H1 (cell line): Measurements from ENCODE around the gene KRTAP12-2. TPM values are rescaled to one million over a fixed set of nuclear protein-coding genes. Genes with fewer than 3 reads are reported as not detected.

Source experiments
- CTCF ChIA-PET: fragments of 300-600 bp; sonication (Branson Sonifier 250); formaldehyde crosslinking; loops from one replicate; lab custom pipeline; 2021; ENCODE audit not compliant: partially characterized antibody; lab: Charles Lee
- POLR2A ChIA-PET: fragments of 300-600 bp; sonication (Branson Sonifier 250); formaldehyde crosslinking; loops from one replicate; lab custom pipeline; 2021; ENCODE audit warnings: inconsistent platforms; ENCODE audit not compliant: partially characterized antibody; lab: Charles Lee
- DNase-seq, 2 experiments: peaks; one replicate each; pipeline versions ENCODE4 v3.0.0 to v3.0.0-alpha.2; 2010 to 2022; ENCODE audit warnings: low spot score in 2 of 2, low read depth in 1 of 2, mixed read lengths in 1 of 2
- FAIRE-seq: peaks from 2 replicates; lab custom pipeline; 2011; peaks lifted over from hg19 to GRCh38; lab: Jason Lieb, UNC
- H2AFZ ChIP-seq: 2 replicates; pipeline ENCODE4 v1.8.1; 2012; ENCODE audit warnings: low read length, inconsistent platforms
- H2AK5ac ChIP-seq: 2 replicates; pipeline ENCODE4 v1.6.1; 2013; ENCODE audit warnings: low read depth, low read length
- H2BK120ac ChIP-seq: replicated peaks from 2 replicates; pipeline ENCODE3; 2013; ENCODE audit warnings: low read depth, low read length, inconsistent platforms
- H2BK12ac ChIP-seq: 2 replicates; pipeline ENCODE4 v1.6.1; 2013; ENCODE audit warnings: low read depth, low read length
- H2BK15ac ChIP-seq: 2 replicates; pipeline ENCODE4 v1.6.1; 2013; ENCODE audit warnings: low read length
- H2BK20ac ChIP-seq: 2 replicates; pipeline ENCODE4 v1.6.1; 2013; ENCODE audit warnings: low read length
- H2BK5ac ChIP-seq: 2 replicates; pipeline ENCODE4 v1.6.1; 2013; ENCODE audit warnings: low read depth, low read length
- H3K14ac ChIP-seq: 2 replicates; pipeline ENCODE4 v1.6.1; 2013; ENCODE audit warnings: inconsistent platforms; ENCODE audit not compliant: insufficient read length
- H3K18ac ChIP-seq: 2 replicates; pipeline ENCODE4 v1.6.1; 2013; ENCODE audit warnings: low read length; ENCODE audit errors: extremely low read depth
- H3K23ac ChIP-seq: 2 replicates; pipeline ENCODE4 v1.6.1; 2013; ENCODE audit warnings: inconsistent platforms; ENCODE audit not compliant: insufficient read length
- H3K23me2 ChIP-seq: 2 replicates; pipeline ENCODE4 v1.6.1; 2013; ENCODE audit warnings: low read depth, low read length
- H3K27ac ChIP-seq: 2 replicates; pipeline ENCODE4 v1.6.1; 2011; ENCODE audit warnings: low read depth, low read length, inconsistent platforms
- H3K27me3 ChIP-seq, 4 experiments: replicated peaks in 1 of 4; 1 replicate in 1 of 4; 2 replicates in 3 of 4; pipeline versions ENCODE4 v1.6.1 to v1.8.1; 2011 to 2013; ENCODE audit warnings: low read length in 3 of 4, mild to moderate bottlenecking in 3 of 4, inconsistent platforms in 2 of 4, mixed read lengths in 2 of 4, moderate library complexity in 1 of 4; ENCODE audit not compliant: control insufficient read depth in 3 of 4, insufficient read depth in 3 of 4; ENCODE audit errors: extremely low read depth in 1 of 4
- H3K36me3 ChIP-seq, 4 experiments: 2 replicates each; pipeline versions ENCODE4 v1.6.1 to v1.8.1; 2011 to 2013; ENCODE audit warnings: mild to moderate bottlenecking in 4 of 4, low read length in 3 of 4, moderate library complexity in 2 of 4, control low read depth in 1 of 4, inconsistent platforms in 1 of 4; ENCODE audit not compliant: insufficient read depth in 4 of 4, control insufficient read depth in 2 of 4
- H3K4ac ChIP-seq: replicated peaks from 2 replicates; pipeline ENCODE3; 2013; ENCODE audit warnings: low read length, low read depth, mixed read lengths, inconsistent platforms; ENCODE audit not compliant: insufficient read length
- H3K4me1 ChIP-seq, 4 experiments: replicated peaks in 1 of 4; 1 replicate in 1 of 4; 2 replicates in 3 of 4; pipeline versions ENCODE4 v1.6.1 to v1.8.1; 2011 to 2013; ENCODE audit warnings: low read length in 3 of 4, inconsistent platforms in 2 of 4, mixed read lengths in 1 of 4; ENCODE audit not compliant: insufficient read depth in 4 of 4, control insufficient read depth in 3 of 4
- H3K4me2 ChIP-seq, 2 experiments: 2 replicates each; pipeline versions ENCODE4 v1.6.1 to v1.8.1; 2011 to 2013; ENCODE audit warnings: low read depth in 2 of 2, low read length in 2 of 2, control low read depth in 1 of 2, inconsistent platforms in 1 of 2, mild to moderate bottlenecking in 1 of 2; ENCODE audit not compliant: insufficient read depth in 1 of 2
- H3K4me3 ChIP-seq, 4 experiments: fragments of 200-600, 300-600 bp in 1 of 4; sonication (generic), shearing (Covaris generic), sonication (Bioruptor Twin) in 1 of 4; 2 replicates each; pipeline versions ENCODE4 v1.5.1 to v1.8.1; 2011 to 2016; ENCODE audit warnings: low read length in 4 of 4, low read depth in 3 of 4, control low read depth in 2 of 4, inconsistent platforms in 2 of 4, mild to moderate bottlenecking in 2 of 4, mixed read lengths in 1 of 4, moderate library complexity in 1 of 4; ENCODE audit not compliant: insufficient read depth in 2 of 4; ENCODE audit errors: extremely low read depth in 1 of 4
- H3K56ac ChIP-seq: replicated peaks from 2 replicates; pipeline ENCODE3; 2013; ENCODE audit warnings: low read depth, mild to moderate bottlenecking, mixed read lengths, low read length, inconsistent platforms; ENCODE audit not compliant: insufficient read length
- H3K79me1 ChIP-seq: 2 replicates; pipeline ENCODE4 v1.6.1; 2013; ENCODE audit warnings: low read depth, low read length, control low read depth
- H3K79me2 ChIP-seq, 2 experiments: 2 replicates each; pipeline versions ENCODE4 v1.6.1 to v1.8.1; 2012 to 2013; ENCODE audit warnings: low read length in 2 of 2, mild to moderate bottlenecking in 2 of 2, inconsistent platforms in 1 of 2; ENCODE audit not compliant: insufficient read depth in 2 of 2, control insufficient read depth in 1 of 2
- H3K9ac ChIP-seq, 4 experiments: replicated peaks in 1 of 4; 1 replicate in 1 of 4; 2 replicates in 3 of 4; pipeline versions ENCODE4 v1.6.1 to v1.8.1; 2011 to 2013; ENCODE audit warnings: low read depth in 3 of 4, low read length in 3 of 4, control low read depth in 2 of 4, mild to moderate bottlenecking in 2 of 4, moderate library complexity in 2 of 4, inconsistent platforms in 1 of 4; ENCODE audit errors: extremely low read depth in 1 of 4
- H3K9me3 ChIP-seq, 2 experiments: 2 replicates each; pipeline versions ENCODE4 v1.6.1 to v1.8.1; 2012 to 2013; ENCODE audit warnings: mild to moderate bottlenecking in 2 of 2, moderate library complexity in 2 of 2, control low read depth in 1 of 2, inconsistent platforms in 1 of 2, low read depth in 1 of 2, low read length in 1 of 2, mixed read lengths in 1 of 2; ENCODE audit not compliant: insufficient read depth in 2 of 2
- H4K20me1 ChIP-seq, 2 experiments: replicated peaks in 1 of 2; 2 replicates each; pipeline versions ENCODE3 to v1.8.1; 2011 to 2013; ENCODE audit warnings: inconsistent platforms in 2 of 2, low read length in 2 of 2, mild to moderate bottlenecking in 1 of 2; ENCODE audit not compliant: insufficient read depth in 2 of 2, control insufficient read depth in 1 of 2
- H4K5ac ChIP-seq: 2 replicates; pipeline ENCODE4 v1.6.1; 2013; ENCODE audit warnings: low read length, low read depth, mixed read lengths, inconsistent platforms; ENCODE audit not compliant: insufficient read length
- H4K8ac ChIP-seq: 2 replicates; pipeline ENCODE4 v1.8.0; 2013; ENCODE audit warnings: mild to moderate bottlenecking, moderate library complexity, low read length, inconsistent platforms; ENCODE audit not compliant: insufficient read depth; ENCODE audit errors: extremely low read depth
- H4K91ac ChIP-seq: replicated peaks from 2 replicates; pipeline ENCODE3; 2013; ENCODE audit warnings: low read length, mixed read lengths, inconsistent platforms; ENCODE audit not compliant: insufficient read length
- ASH2L ChIP-seq: fragments of 200-600, 300-600 bp; sonication (generic); IDR thresholded peaks from one replicate; pipeline ENCODE4 v1.7.1; 2017; ENCODE audit warnings: low read length
- CTCF ChIP-seq, 3 experiments: IDR thresholded peaks; 1 replicate in 2 of 3; 2 replicates in 1 of 3; pipeline versions ENCODE4 v1.5.1 to v1.6.1; 2011; ENCODE audit warnings: low read length in 3 of 3, mild to moderate bottlenecking in 3 of 3, inconsistent platforms in 2 of 3, low read depth in 1 of 3, moderate library complexity in 1 of 3; ENCODE audit not compliant: insufficient read depth in 1 of 3; ENCODE audit errors: control extremely low read depth in 1 of 3
- KDM4A ChIP-seq: IDR thresholded peaks from one replicate; pipeline ENCODE4 v1.7.1; 2012; ENCODE audit warnings: low read depth, mild to moderate bottlenecking, moderate library complexity, low read length, inconsistent platforms; ENCODE audit not compliant: severe bottlenecking
- KDM5A ChIP-seq: fragments of 200-600 bp; IDR thresholded peaks from 2 replicates; pipeline ENCODE4 v1.7.1; 2012; ENCODE audit warnings: mild to moderate bottlenecking, low read length, inconsistent platforms, mixed read lengths
- MAFK ChIP-seq: IDR thresholded peaks from 2 replicates; pipeline ENCODE4 v1.6.1; 2012; ENCODE audit warnings: low read depth, mild to moderate bottlenecking, improper control_type of control experiment, low read length
- PHF8 ChIP-seq: fragments of 200-600 bp; sonication (generic); conservative IDR thresholded peaks from 2 replicates; pipeline ENCODE4 v1.7.1; 2012; ENCODE audit warnings: low read depth, mild to moderate bottlenecking, inconsistent platforms, low read length, moderate library complexity
- POLR2A ChIP-seq, 2 experiments: IDR thresholded peaks; 1 replicate in 1 of 2; 2 replicates in 1 of 2; pipeline ENCODE4 v1.6.1; 2011; ENCODE audit warnings: low read depth in 2 of 2, low read length in 2 of 2, mild to moderate bottlenecking in 2 of 2; ENCODE audit errors: control extremely low read depth in 1 of 2
- POU5F1 ChIP-seq: IDR thresholded peaks from 2 replicates; pipeline ENCODE4 v1.6.1; 2011; ENCODE audit warnings: low read depth, mild to moderate bottlenecking, low read length, moderate library complexity
- SAP30 ChIP-seq: fragments of 300-600 bp; sonication (generic); IDR thresholded peaks from 2 replicates; pipeline ENCODE4 v1.7.1; 2012; ENCODE audit warnings: low read length, moderate library complexity, mild to moderate bottlenecking, inconsistent platforms; ENCODE audit not compliant: insufficient read depth, insufficient replicate concordance
- SP2 ChIP-seq: IDR thresholded peaks from 2 replicates; pipeline ENCODE4 v1.6.1; 2012; ENCODE audit warnings: mild to moderate bottlenecking, low read length, inconsistent platforms
- SP4 ChIP-seq: IDR thresholded peaks from 2 replicates; pipeline ENCODE4 v1.6.1; 2012; ENCODE audit warnings: low read length, inconsistent platforms
- TBP ChIP-seq: IDR thresholded peaks from 2 replicates; pipeline ENCODE4 v1.6.1; 2011; ENCODE audit warnings: low read depth, low read length, improper control_type of control experiment
- TCF12 ChIP-seq: IDR thresholded peaks from 2 replicates; pipeline ENCODE4 v1.6.1; 2011; ENCODE audit warnings: low read depth, mild to moderate bottlenecking, low read length
- polyA plus RNA-seq, 7 experiments: library from polyadenylated mRNA; depleted of rRNA in 3 of 7; stranded (reverse) in 5 of 7; unstranded in 2 of 7; fragments of >200 nt in 5 of 7; fragments of 200-250 nt in 2 of 7; gene quantifications; 1 replicate in 5 of 7; 2 replicates in 1 of 7; 4 replicates in 1 of 7; pipeline versions ENCODE4 v1.2.1 to v1.2.3, GENCODE V29; 2011 to 2013; ENCODE audit warnings: missing spikeins in 2 of 7, mixed read lengths in 2 of 7
- total RNA-seq: library from RNA; stranded (reverse); fragmentation: NEBNext Ultra II Directional; extraction: Animal tissue kit (Norgen Biotek cat#: 25700); gene quantifications from 2 replicates; pipeline ENCODE4 v1.2.1, GENCODE V29; 2021

Gene KRTAP12-2
- total and polyA plus RNA-seq, 2 of the 8 experiments (the other 6 are each of a cell fraction or from before 2014, with no cell fraction given) = 0.50 TPM; not detected in 1

- Histone ChIP-seq H4K8ac (no peak overlapping the region), H2BK20ac (no peak overlapping the region), H3K9me3 (peaks cover 18 to 19% of the 10 kb centered on the region in 2 experiments), H4K5ac (no peak overlapping the region), H3K18ac (no peak overlapping the region), H3K9ac (no peak overlapping the region), H3K23ac (no peak overlapping the region), H3K27ac (no peak overlapping the region), H2BK120ac (no peak overlapping the region), H3K14ac (no peak overlapping the region), H3K56ac (no peak overlapping the region), H3K4me3 (no peak overlapping the region), H3K27me3 (no peaks in the 10 kb centered on the region), H2AFZ (no peak overlapping the region), H3K79me2 (no peaks in the 10 kb centered on the region), H3K36me3 (no peaks in the 10 kb centered on the region), H4K20me1 (no peaks in the 10 kb centered on the region), H3K4me2 (no peak overlapping the region), H2AK5ac (no peak overlapping the region), H2BK12ac (no peak overlapping the region), H3K23me2 (no peaks in the 10 kb centered on the region), H4K91ac (no peak overlapping the region), H3K4ac (no peak overlapping the region), H2BK5ac (no peak overlapping the region), H3K79me1 (no peaks in the 10 kb centered on the region; the same call in 1 of the 2 replicates), H2BK15ac (no peak overlapping the region), H3K4me1 (no peaks in the 10 kb centered on the region; a peak in 2 of 7 replicates)
- POLR2A ChIA-PET = no interaction called here
- no peak for DNase-seq
- no peak for TF ChIP-seq POLR2A (IDR thresholded peaks at IDR 0.05; ENCODE audit: control extremely low read depth in 1 of 2, low read depth in 2 of 2, low read length in 2 of 2)
- TF ChIP-seq CTCF (IDR thresholded peaks at IDR 0.05; ENCODE audit: control extremely low read depth in 1 of 3, insufficient read depth in 1 of 3, low read depth in 1 of 3, low read length in 3 of 3) = no peak
- TF ChIP-seq TBP = no peak
- no peak for TF ChIP-seq SAP30
- TF ChIP-seq TCF12 = no peak
- TF ChIP-seq POU5F1 = no peak
- no peak for TF ChIP-seq SP2
- no peak for TF ChIP-seq SP4
- TF ChIP-seq MAFK = no peak
- no peak for TF ChIP-seq ASH2L
- TF ChIP-seq KDM5A = no peak
- TF ChIP-seq KDM4A = no peak
- TF ChIP-seq PHF8 = no peak
- no peak for FAIRE-seq
- CTCF ChIA-PET = no interaction called here
Measured at GRCh38 chr21:44623575-44623974, 43.2 kb downstream of the KRTAP12-2 start.
